ENCODE data around the gene SMURF1. TPM values are rescaled to one million over a fixed set of nuclear protein-coding genes. Genes with fewer than 3 reads are reported as not detected.

Gene SMURF1
- polyA plus RNA-seq, 1 donor from 2014 or later, result 22.9 TPM

DNA sequence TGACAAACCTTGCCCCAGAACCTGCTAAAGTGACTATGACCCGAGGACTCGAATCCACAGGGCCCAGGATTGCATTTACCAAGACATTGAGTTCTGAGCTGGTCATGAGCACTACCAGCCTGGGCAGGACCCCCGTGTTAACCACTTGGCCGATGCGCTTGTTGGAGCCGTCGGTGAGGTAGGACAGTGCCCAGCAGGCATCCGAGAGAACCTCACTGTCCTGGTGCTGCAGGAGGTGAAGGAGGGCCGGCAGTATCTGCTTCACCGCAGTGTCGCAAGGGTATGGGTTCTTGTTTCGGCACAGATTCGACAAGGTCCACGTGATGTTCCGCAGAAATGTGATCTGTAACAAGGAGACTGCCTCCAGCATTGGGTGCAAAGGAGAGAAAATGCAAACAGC, 44.3 kb upstream of the SMURF1 start:
- H3F3A ChIP-seq (ENCODE audit: insufficient read depth, low read length, poor library complexity, severe bottlenecking), result no peaks in the 10 kb centered on the region
- no peak overlapping the region for H3K4me3 ChIP-seq (ENCODE audit: low read length)
- TF ChIP-seq REST (IDR thresholded peaks at IDR 0.05; ENCODE audit: borderline replicate concordance) (no peak), EZH2 (IDR thresholded peaks at IDR 0.05; ENCODE audit: borderline replicate concordance, insufficient read depth, low read length, poor library complexity, severe bottlenecking) (no peak), POLR2AphosphoS5 (IDR thresholded peaks at IDR 0.05) (no peak), EP300 (conservative IDR thresholded peaks at IDR 0.05; ENCODE audit: poor library complexity, severe bottlenecking) (no peak), MXI1 (conservative IDR thresholded peaks at IDR 0.05; ENCODE audit: poor library complexity, severe bottlenecking) (no peak), TAF1 (IDR thresholded peaks at IDR 0.05; ENCODE audit: low read depth) (no peak), SMC3 (conservative IDR thresholded peaks at IDR 0.05; ENCODE audit: poor library complexity) (no peak), RAD21 (conservative IDR thresholded peaks at IDR 0.05) (no peak)
- TF ChIP-seq, protein P1, sequence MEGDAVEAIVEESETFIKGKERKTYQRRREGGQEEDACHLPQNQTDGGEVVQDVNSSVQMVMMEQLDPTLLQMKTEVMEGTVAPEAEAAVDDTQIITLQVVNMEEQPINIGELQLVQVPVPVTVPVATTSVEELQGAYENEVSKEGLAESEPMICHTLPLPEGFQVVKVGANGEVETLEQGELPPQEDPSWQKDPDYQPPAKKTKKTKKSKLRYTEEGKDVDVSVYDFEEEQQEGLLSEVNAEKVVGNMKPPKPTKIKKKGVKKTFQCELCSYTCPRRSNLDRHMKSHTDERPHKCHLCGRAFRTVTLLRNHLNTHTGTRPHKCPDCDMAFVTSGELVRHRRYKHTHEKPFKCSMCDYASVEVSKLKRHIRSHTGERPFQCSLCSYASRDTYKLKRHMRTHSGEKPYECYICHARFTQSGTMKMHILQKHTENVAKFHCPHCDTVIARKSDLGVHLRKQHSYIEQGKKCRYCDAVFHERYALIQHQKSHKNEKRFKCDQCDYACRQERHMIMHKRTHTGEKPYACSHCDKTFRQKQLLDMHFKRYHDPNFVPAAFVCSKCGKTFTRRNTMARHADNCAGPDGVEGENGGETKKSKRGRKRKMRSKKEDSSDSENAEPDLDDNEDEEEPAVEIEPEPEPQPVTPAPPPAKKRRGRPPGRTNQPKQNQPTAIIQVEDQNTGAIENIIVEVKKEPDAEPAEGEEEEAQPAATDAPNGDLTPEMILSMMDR (IDR thresholded peaks at IDR 0.05; ENCODE audit: poor library complexity, severe bottlenecking), result no peak
- H3K4me2 ChIP-seq (ENCODE audit: low read length), result no peak overlapping the region
- H3K27ac ChIP-seq (ENCODE audit: low read length), result no peak overlapping the region
- H3K27me3 ChIP-seq (ENCODE audit: insufficient read depth, low read depth, low read length), result no peaks in the 10 kb centered on the region
- no peaks in the 10 kb centered on the region for H3K79me2 ChIP-seq (replicated peaks; ENCODE audit: insufficient read depth, low read length)
- H4K20me1 ChIP-seq (ENCODE audit: insufficient read depth), result no peaks in the 10 kb centered on the region
- H3K36me3 ChIP-seq (ENCODE audit: insufficient read depth, low read length), result no peaks in the 10 kb centered on the region
- H3K9me2 ChIP-seq (ENCODE audit: insufficient read depth, low read length), result no peaks in the 10 kb centered on the region
- H2AFZ ChIP-seq (ENCODE audit: low read depth, low read length), result no peak overlapping the region
- no peaks in the 10 kb centered on the region for H3K9me3 ChIP-seq (ENCODE audit: low read length)
- H3K9ac ChIP-seq (ENCODE audit: low read length), result no peak overlapping the region

DNA sequence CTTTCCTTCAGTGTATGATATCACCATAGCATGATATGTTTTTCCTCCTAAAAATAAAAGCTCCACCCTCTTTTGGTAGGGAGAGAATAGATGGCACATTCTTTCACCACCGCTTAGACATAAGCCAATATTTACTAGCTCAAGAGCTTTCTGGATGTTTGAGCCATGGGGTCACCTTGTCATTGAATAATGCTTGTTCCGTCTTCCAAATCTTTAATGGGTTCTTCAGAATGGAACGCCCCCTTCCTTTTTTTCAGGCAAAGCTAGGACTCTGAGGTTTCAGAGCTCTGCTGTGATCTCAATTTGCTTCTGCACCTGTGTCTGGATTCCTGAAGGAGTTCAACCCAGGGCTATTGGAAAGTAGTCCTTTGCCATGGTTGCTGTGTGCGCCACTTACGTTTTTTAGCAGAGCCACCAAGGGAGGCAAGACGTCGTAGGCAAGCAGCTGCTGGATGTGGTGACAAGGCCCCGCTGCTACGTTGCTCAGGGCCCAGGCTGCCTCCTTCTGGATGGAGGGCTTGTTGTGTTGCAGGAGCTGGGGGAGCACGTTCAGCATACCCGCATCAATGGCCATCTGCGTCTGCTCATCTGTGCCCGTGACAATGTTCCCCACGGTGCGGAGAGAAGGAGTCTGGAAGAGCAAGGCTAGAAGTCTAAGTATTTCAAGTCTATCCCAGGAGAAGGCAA, 40.8 kb upstream of the SMURF1 start:
- Histone ChIP-seq H3K9ac (ENCODE audit: low read length) (no peak overlapping the region), H3K4me2 (ENCODE audit: low read length) (no peak overlapping the region), H3K36me3 (ENCODE audit: insufficient read depth, low read length) (no peaks in the 10 kb centered on the region), H3F3A (ENCODE audit: insufficient read depth, low read length, poor library complexity, severe bottlenecking) (no peaks in the 10 kb centered on the region), H3K9me2 (ENCODE audit: insufficient read depth, low read length) (no peaks in the 10 kb centered on the region), H4K20me1 (ENCODE audit: insufficient read depth) (no peaks in the 10 kb centered on the region), H3K9me3 (ENCODE audit: low read length) (no peaks in the 10 kb centered on the region), H2AFZ (ENCODE audit: low read depth, low read length) (no peak overlapping the region), H3K27me3 (ENCODE audit: insufficient read depth, low read depth, low read length) (no peaks in the 10 kb centered on the region), H3K79me2 (replicated peaks; ENCODE audit: insufficient read depth, low read length) (no peaks in the 10 kb centered on the region), H3K4me3 (ENCODE audit: low read length) (no peak overlapping the region), H3K27ac (ENCODE audit: low read length) (no peak overlapping the region)
- no peak for TF ChIP-seq RAD21 (conservative IDR thresholded peaks at IDR 0.05)
- TF ChIP-seq, protein P1 (IDR thresholded peaks at IDR 0.05; ENCODE audit: poor library complexity, severe bottlenecking), result no peak
- TF ChIP-seq REST (IDR thresholded peaks at IDR 0.05; ENCODE audit: borderline replicate concordance), result no peak
- TF ChIP-seq EP300 (conservative IDR thresholded peaks at IDR 0.05; ENCODE audit: poor library complexity, severe bottlenecking), result no peak
